Body of pancreas (tissue), 4 donors: ENCODE measurements around the gene TMEM43.

Experiments
- CTCF ChIP-seq, 7 experiments: fragments of 450-650 bp in 4 of 7; fragments of 200-600 bp in 3 of 7; sonication (generic) in 3 of 7; IDR thresholded peaks; one replicate each; pipeline ENCODE4 v1.5.1; 2016 to 2019; ENCODE audit warnings: antibody characterized with exemption in 7 of 7
- POLR2A ChIP-seq, 3 donors: fragments of 450-650 bp; IDR thresholded peaks; one replicate each; pipeline ENCODE4 v1.6.1; 2016; ENCODE audit warnings: antibody characterized with exemption in 3 of 3, mild to moderate bottlenecking in 2 of 3

GRCh38 chr3:14186854-14187458 is 62.1 kb downstream of the TMEM43 start:
- TF ChIP-seq CTCF (IDR thresholded peaks at IDR 0.05) (no peak), POLR2A (IDR thresholded peaks at IDR 0.05) (no peak)
